Mucosa of descending colon (tissue), 3 donors: ENCODE measurements around the gene ADGB. TPM values are rescaled to one million over a fixed set of nuclear protein-coding genes. Genes with fewer than 3 reads are reported as not detected.

ENCODE experiments used
- ATAC-seq: fragments of 200-7000 bp; cut with Tn5 transposase; one replicate; pipeline ENCODE4 v1.9.1; 2020; ENCODE audit warnings: mild to moderate bottlenecking, moderate library complexity
- DNase-seq, 3 donors: peaks; one replicate each; pipeline ENCODE4 v3.0.0-alpha.2; 2020
- H3K36me3 ChIP-seq: fragments of 200-600 bp; one replicate; pipeline ENCODE4 v1.8.0; 2021; ENCODE audit warnings: low read depth, mild to moderate bottlenecking
- H3K4me1 ChIP-seq: fragments of 200-600 bp; one replicate; pipeline ENCODE4 v1.8.0; 2021; ENCODE audit warnings: low read depth, mild to moderate bottlenecking
- H3K4me3 ChIP-seq: fragments of 200-600 bp; one replicate; pipeline ENCODE4 v1.8.0; 2021; ENCODE audit warnings: mild to moderate bottlenecking
- H3K9me3 ChIP-seq: fragments of 200-600 bp; one replicate; pipeline ENCODE4 v1.8.0; 2021; ENCODE audit warnings: mild to moderate bottlenecking
- intact Hi-C, 2 donors: fragments of 100-400 bp; cut with DNase I in 1 of 2; cut with micrococcal nuclease in 1 of 2; formaldehyde crosslinking; loops; one replicate each; pipeline versions ENCODE4 v1.11.0 to v1.11.1; 2022; cut with DNase I, micrococcal nuclease
- total RNA-seq, 3 donors: library from RNA; stranded (reverse); fragmentation: NEBNext Ultra II Directional in 2 of 3; extraction: Animal tissue kit (Norgen Biotek cat#: 25700) in 2 of 3; gene quantifications; one replicate each; pipeline versions ENCODE4 v1.2.1 to v1.2.4, GENCODE V29; 2021 to 2023
- TF ChIP-seq, protein P1 (sequence below): fragments of 200-600 bp; IDR thresholded peaks from one replicate; pipeline ENCODE4 v1.8.0; 2022; ENCODE audit warnings: antibody characterized with exemption, mild to moderate bottlenecking
- donor health status: DM: no; HTN: no; CAD: no; lungs with moderate emphysema.
- donor health status: DM: no; HTN: no; CAD: no.
- donor health status: DM: no; HTN: yes; CAD: no.

ADGB gene
- total RNA-seq, 3 donors from 2014 or later = 0.70 to 2.2 (median 2.1) TPM

DNA sequence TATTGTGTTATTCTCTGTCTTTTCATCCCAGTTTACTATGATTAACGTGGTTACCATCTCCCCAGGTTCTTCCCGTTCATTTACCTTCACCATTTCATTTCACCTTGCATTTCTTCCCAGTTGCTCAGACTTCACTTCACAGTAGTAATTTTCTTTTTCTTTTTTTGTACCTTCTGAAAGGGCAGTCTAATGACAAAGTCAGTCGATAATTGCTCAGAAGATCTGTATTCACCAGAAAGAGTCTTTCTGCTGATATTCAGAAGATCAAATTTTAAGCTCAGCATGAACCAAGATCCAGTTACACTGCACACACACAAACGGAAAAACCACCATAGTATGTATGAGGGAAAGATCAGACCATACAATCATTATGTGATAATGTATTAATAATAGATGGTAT, 265.5 kb downstream of the ADGB start:
- intact Hi-C loops = no loop called here
- DNase-seq (no peak), ATAC-seq (no peak)
- TF ChIP-seq, protein P1, sequence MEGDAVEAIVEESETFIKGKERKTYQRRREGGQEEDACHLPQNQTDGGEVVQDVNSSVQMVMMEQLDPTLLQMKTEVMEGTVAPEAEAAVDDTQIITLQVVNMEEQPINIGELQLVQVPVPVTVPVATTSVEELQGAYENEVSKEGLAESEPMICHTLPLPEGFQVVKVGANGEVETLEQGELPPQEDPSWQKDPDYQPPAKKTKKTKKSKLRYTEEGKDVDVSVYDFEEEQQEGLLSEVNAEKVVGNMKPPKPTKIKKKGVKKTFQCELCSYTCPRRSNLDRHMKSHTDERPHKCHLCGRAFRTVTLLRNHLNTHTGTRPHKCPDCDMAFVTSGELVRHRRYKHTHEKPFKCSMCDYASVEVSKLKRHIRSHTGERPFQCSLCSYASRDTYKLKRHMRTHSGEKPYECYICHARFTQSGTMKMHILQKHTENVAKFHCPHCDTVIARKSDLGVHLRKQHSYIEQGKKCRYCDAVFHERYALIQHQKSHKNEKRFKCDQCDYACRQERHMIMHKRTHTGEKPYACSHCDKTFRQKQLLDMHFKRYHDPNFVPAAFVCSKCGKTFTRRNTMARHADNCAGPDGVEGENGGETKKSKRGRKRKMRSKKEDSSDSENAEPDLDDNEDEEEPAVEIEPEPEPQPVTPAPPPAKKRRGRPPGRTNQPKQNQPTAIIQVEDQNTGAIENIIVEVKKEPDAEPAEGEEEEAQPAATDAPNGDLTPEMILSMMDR = no peak
- H3K4me1 ChIP-seq = no peaks in the 10 kb centered on the region
- H3K9me3 ChIP-seq = no peaks in the 10 kb centered on the region
- H3K4me3 ChIP-seq = no peak overlapping the region
- no peaks in the 10 kb centered on the region for H3K36me3 ChIP-seq

- Histone ChIP-seq H3K9me3 (no peaks in the 10 kb centered on the region), H3K4me1 (no peaks in the 10 kb centered on the region), H3K4me3 (no peak overlapping the region), H3K36me3 (no peaks in the 10 kb centered on the region)
- intact Hi-C loops = no loop called here
- TF ChIP-seq, protein P1 = no peak
- ATAC-seq (no peak), DNase-seq (no peak)
These were observed 266.1 kb downstream of the ADGB start for GRCh38 chr6:146864885-146865284.

Other genes with a start within 250 kb of the ADGB start
- 10 to 100 TPM; 28.7 to 39.9 (median 30.6) TPM for gene RAB32, start 55.1 kb upstream of the ADGB start, total RNA-seq